ENCODE data around the gene DGCR6L.
"Not testable (repeated sequence)": the region's sequence is repeated elsewhere in the genome, so short reads cannot be mapped to it uniquely, and the experiment has no call there.

GRCh38 chr22:20366841-20367240 lies 47.0 kb upstream of the DGCR6L start:
- TF ChIP-seq ELF4 (IDR thresholded peaks at IDR 0.05); BHLHE40 (IDR thresholded peaks at IDR 0.05; ENCODE audit: borderline replicate concordance); TARDBP (IDR thresholded peaks at IDR 0.05); ZNF384 (IDR thresholded peaks at IDR 0.05); L3MBTL2 (conservative IDR thresholded peaks at IDR 0.05); SUZ12 (IDR thresholded peaks at IDR 0.05); FOXK2 (IDR thresholded peaks at IDR 0.05); SP1 (IDR thresholded peaks at IDR 0.05); FOXM1 (IDR thresholded peaks at IDR 0.05; ENCODE audit: borderline replicate concordance); LEF1 (IDR thresholded peaks at IDR 0.05; ENCODE audit: borderline replicate concordance); FOXA1 (IDR thresholded peaks at IDR 0.05); HDGF (IDR thresholded peaks at IDR 0.05; ENCODE audit: borderline replicate concordance); NFRKB (IDR thresholded peaks at IDR 0.05): not testable (repeated sequence)
